ENCODE results near the gene PNRC1. TPM values are rescaled to one million over a fixed set of nuclear protein-coding genes. Genes with fewer than 3 reads are reported as not detected.

Gene PNRC1
- total RNA-seq, 1 donor from 2014 or later = 93.2 TPM

GRCh38 chr6:89073840-89074239 is 6.7 kb upstream of the PNRC1 start:
- no peaks in the 10 kb centered on the region for H3K9me3 ChIP-seq (ENCODE audit: insufficient read depth, low read depth, low read length)
- H3K27ac ChIP-seq (ENCODE audit: low read depth, low read length) = no peak overlapping the region
- no peak overlapping the region for H3K4me2 ChIP-seq (ENCODE audit: low read length)
- no peak overlapping the region for H3K9ac ChIP-seq (ENCODE audit: low read length)
- H3K27me3 ChIP-seq (ENCODE audit: insufficient read depth, low read length) = peaks cover 3% of the 10 kb centered on the region
- Mint-ChIP-seq H3K9me3 (ENCODE audit: unreplicated experiment) (no peaks in the 10 kb centered on the region), H3K36me3 (ENCODE audit: low read depth, unreplicated experiment) (no peaks in the 10 kb centered on the region), H3K27ac (ENCODE audit: unreplicated experiment) (no peak overlapping the region), H3K4me3 (ENCODE audit: unreplicated experiment) (no peak overlapping the region), H3K27me3 (ENCODE audit: low read depth, unreplicated experiment) (no peaks in the 10 kb centered on the region), H3K4me1 (ENCODE audit: low read depth, unreplicated experiment) (peaks cover 7% of the 10 kb centered on the region)
- H3K4me1 ChIP-seq (ENCODE audit: insufficient read depth, low read length) = no peaks in the 10 kb centered on the region
- no peak for DNase-seq (ENCODE audit: low read depth)
- no peak for FAIRE-seq
- no peaks in the 10 kb centered on the region for H3K36me3 ChIP-seq (ENCODE audit: insufficient read depth, low read length)
- H2AFZ ChIP-seq (ENCODE audit: low read depth, low read length) = no peak overlapping the region
- no peaks in the 10 kb centered on the region for H4K20me1 ChIP-seq (ENCODE audit: insufficient read depth, low read length)
- H3K79me2 ChIP-seq (ENCODE audit: insufficient read depth, low read length) = no peaks in the 10 kb centered on the region
- TF ChIP-seq CTCF (IDR thresholded peaks at IDR 0.05; ENCODE audit: insufficient read depth, low read depth, low read length) (no peak), EZH2 (IDR thresholded peaks at IDR 0.05; ENCODE audit: insufficient read depth, low read length) (no peak)
- no peak overlapping the region for H3K4me3 ChIP-seq (ENCODE audit: insufficient read depth, low read depth, low read length)

GRCh38 chr6:89079511-89080234 is 878 bp upstream of the PNRC1 start:
- H3K36me3 Mint-ChIP-seq (ENCODE audit: low read depth, unreplicated experiment) = peaks cover 3% of the 10 kb centered on the region
- H3K4me1 Mint-ChIP-seq (ENCODE audit: low read depth, unreplicated experiment) = peaks cover 9% of the 10 kb centered on the region
- H3K4me1 ChIP-seq (ENCODE audit: insufficient read depth, low read length) = peaks cover 13% of the 10 kb centered on the region
- no peaks in the 10 kb centered on the region for H3K9me3 Mint-ChIP-seq (ENCODE audit: unreplicated experiment)
- peaks cover 8% of the 10 kb centered on the region for H3K36me3 ChIP-seq (ENCODE audit: insufficient read depth, low read length)
- peak; percentile 56 for DNase-seq (ENCODE audit: low read depth)
- H3K9me3 ChIP-seq (ENCODE audit: insufficient read depth, low read depth, low read length) = no peaks in the 10 kb centered on the region
- peak overlapping the region; percentile 85 for H3K4me3 ChIP-seq (ENCODE audit: insufficient read depth, low read depth, low read length)
- H3K27me3 Mint-ChIP-seq (ENCODE audit: low read depth, unreplicated experiment) = no peaks in the 10 kb centered on the region
- peak overlapping the region; percentile 66 for H2AFZ ChIP-seq (ENCODE audit: low read depth, low read length)
- peaks cover 30% of the 10 kb centered on the region for H4K20me1 ChIP-seq (ENCODE audit: insufficient read depth, low read length)
- peak overlapping the region; percentile 99 for H3K27ac Mint-ChIP-seq (ENCODE audit: unreplicated experiment)
- peak overlapping the region; percentile 95 for H3K4me2 ChIP-seq (ENCODE audit: low read length)
- H3K27ac ChIP-seq (ENCODE audit: low read depth, low read length) = peak overlapping the region; percentile 89
- H3K79me2 ChIP-seq (ENCODE audit: insufficient read depth, low read length) = peaks cover 36% of the 10 kb centered on the region
- H3K4me3 Mint-ChIP-seq (ENCODE audit: unreplicated experiment) = peak overlapping the region; percentile 85
- TF ChIP-seq EZH2 (IDR thresholded peaks at IDR 0.05; ENCODE audit: insufficient read depth, low read length) = no peak
- no peak for TF ChIP-seq CTCF (IDR thresholded peaks at IDR 0.05; ENCODE audit: insufficient read depth, low read depth, low read length)
- FAIRE-seq = no peak
- peak overlapping the region; percentile 100 for H3K9ac ChIP-seq (ENCODE audit: low read length)
- H3K27me3 ChIP-seq (ENCODE audit: insufficient read depth, low read length) = no peaks in the 10 kb centered on the region

- Histone ChIP-seq H3K27ac (ENCODE audit: low read depth, low read length) (peak overlapping the region; percentile 97), H3K36me3 (ENCODE audit: insufficient read depth, low read length) (peaks cover 17% of the 10 kb centered on the region), H3K9me3 (ENCODE audit: insufficient read depth, low read depth, low read length) (no peaks in the 10 kb centered on the region), H3K4me1 (ENCODE audit: insufficient read depth, low read length) (peaks cover 13% of the 10 kb centered on the region), H3K4me2 (ENCODE audit: low read length) (peak overlapping the region; percentile 95), H3K79me2 (ENCODE audit: insufficient read depth, low read length) (peaks cover 46% of the 10 kb centered on the region), H3K9ac (ENCODE audit: low read length) (peak overlapping the region; percentile 100), H2AFZ (ENCODE audit: low read depth, low read length) (peak overlapping the region; percentile 67), H3K27me3 (ENCODE audit: insufficient read depth, low read length) (no peaks in the 10 kb centered on the region), H3K4me3 (ENCODE audit: insufficient read depth, low read depth, low read length) (peak overlapping the region; percentile 85), H4K20me1 (ENCODE audit: insufficient read depth, low read length) (peaks cover 44% of the 10 kb centered on the region)
- no peak for FAIRE-seq
- no peak for DNase-seq (ENCODE audit: low read depth)
- H3K27me3 Mint-ChIP-seq (ENCODE audit: low read depth, unreplicated experiment) = no peaks in the 10 kb centered on the region
- no peaks in the 10 kb centered on the region for H3K9me3 Mint-ChIP-seq (ENCODE audit: unreplicated experiment)
- H3K4me1 Mint-ChIP-seq (ENCODE audit: low read depth, unreplicated experiment) = peaks cover 17% of the 10 kb centered on the region
- TF ChIP-seq EZH2 (IDR thresholded peaks at IDR 0.05; ENCODE audit: insufficient read depth, low read length) (no peak), CTCF (IDR thresholded peaks at IDR 0.05; ENCODE audit: insufficient read depth, low read depth, low read length) (no peak)
- H3K4me3 Mint-ChIP-seq (ENCODE audit: unreplicated experiment) = peak overlapping the region; percentile 93
- H3K36me3 Mint-ChIP-seq (ENCODE audit: low read depth, unreplicated experiment) = peaks cover 7% of the 10 kb centered on the region
- peak overlapping the region; percentile 98 for H3K27ac Mint-ChIP-seq (ENCODE audit: unreplicated experiment)
Observed at GRCh38 chr6:89081129-89081422, 525 bp downstream of the PNRC1 start.

Measured in astrocyte (in vitro differentiated cells and primary cell).